Midbrain (tissue), 1 donor: ENCODE data around the gene SLC22A4.

Experiments
- DNase-seq: peaks from one replicate; lab custom pipeline; 2025; lab: John Stamatoyannopoulos, UW

SLC22A4 gene

DNA sequence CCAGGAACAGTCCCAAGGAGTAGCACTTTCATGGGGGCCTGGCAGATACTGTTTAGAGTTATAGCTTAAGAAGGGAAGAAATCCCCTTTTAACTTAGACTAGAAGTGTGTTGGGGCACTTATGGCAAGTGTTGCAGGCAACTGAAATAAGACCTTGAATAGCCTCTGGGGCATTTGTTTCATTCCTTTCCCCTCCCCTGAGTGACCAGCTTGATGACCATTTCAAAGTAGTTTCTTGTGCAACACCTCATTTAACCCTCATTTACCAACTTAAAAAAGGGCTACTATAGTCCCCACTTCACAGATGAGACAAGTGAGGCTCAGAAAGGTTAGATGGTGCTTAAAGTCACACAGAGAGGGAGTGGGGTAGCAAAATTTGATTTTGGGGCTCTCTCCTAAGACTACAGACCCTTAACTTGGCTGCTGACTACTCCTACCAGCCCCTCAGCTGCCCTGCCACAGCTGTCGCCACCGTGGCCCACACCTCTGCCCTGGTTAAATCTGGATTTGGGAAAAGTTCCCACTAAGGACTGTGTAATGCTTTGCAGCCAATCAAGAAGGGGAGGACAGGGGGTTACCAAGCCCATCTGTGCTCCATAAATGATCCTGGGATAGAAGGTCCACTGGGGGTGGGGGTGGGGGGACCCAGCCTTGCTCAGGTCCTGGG lies 31.2 kb upstream of the SLC22A4 start:
- no peak for DNase-seq

- DNase-seq, result no peak
These were observed 30.5 kb upstream of the SLC22A4 start for GRCh38 chr5:132263548-132264261.

GRCh38 chr5:132264546-132265335 lies 29.5 kb upstream of the SLC22A4 start:
- no peak for DNase-seq

GRCh38 chr5:132265336-132266030 lies 28.7 kb upstream of the SLC22A4 start:
- no peak for DNase-seq

- no peak for DNase-seq
These were observed 28.0 kb upstream of the SLC22A4 start for GRCh38 chr5:132266031-132266835.

- no peak for DNase-seq
These were observed 27.4 kb upstream of the SLC22A4 start for GRCh38 chr5:132266836-132267160.

DNA sequence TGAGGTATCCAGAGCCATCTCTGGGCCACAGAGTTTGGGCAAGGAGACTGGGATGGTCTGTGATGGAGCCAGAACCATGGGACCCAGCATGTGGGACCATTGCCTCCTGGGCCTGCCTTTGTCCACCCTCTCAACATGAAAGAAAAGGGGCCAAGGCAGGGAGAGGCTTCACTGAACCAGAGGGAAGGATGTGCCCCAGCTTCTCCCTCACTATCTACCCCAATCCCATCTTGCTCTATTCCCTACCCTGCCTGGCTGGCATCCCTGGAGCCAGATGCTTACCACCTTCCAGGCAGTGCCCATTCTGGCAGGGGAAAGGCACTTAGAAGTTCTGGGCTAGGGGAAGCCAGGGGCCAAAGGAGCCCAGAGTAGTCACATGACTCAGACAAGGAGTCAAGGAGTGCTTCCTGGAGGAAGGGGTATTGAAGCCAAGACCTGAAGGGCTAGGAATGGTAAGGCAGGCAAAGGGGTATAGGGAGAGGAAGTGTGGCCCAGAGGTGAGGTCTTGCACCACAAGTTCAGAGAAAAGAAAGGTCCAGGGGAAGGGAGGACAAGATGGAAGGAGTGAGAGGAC lies 26.9 kb upstream of the SLC22A4 start:
- DNase-seq, result no peak

- DNase-seq, result peak; percentile 47
These were observed 26.0 kb upstream of the SLC22A4 start for GRCh38 chr5:132267931-132268768.

DNA sequence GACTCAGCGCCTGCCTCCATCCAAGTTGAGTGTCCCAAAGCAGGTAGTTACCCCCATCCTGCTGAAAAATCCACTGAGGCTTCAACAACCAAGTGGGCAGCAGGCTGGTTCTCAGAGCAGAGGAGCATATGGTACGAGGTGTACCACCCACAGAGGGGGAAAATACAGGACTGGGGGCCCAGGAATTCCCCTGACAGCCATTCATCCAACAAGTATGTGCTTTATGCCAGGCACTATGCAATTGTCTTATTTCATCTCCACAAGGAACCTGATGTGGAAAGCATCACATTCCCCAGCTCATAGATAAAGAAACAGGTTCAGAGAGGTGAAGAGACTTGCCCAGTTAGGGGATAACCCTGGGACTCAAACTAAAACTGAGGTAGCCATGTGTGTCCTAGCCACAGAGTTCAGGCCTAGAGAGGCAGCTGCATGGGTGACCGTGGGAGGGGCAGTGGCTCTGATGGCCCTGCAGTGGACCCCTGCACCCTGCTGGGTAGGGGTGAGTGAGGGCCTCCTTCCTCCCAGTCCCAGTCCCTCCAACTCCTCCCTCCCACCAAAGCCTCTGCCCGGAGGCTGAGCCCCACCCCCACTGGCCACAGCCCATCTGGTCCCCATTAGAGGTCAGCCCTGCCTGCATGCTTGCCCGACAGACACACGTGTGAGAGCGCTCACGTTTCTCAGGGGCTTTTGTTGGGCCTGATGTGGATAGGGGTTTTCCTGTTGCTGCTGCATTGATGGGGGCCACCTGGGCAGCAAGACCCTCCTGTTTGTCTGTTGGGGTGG lies 25.2 kb upstream of the SLC22A4 start:
- DNase-seq, result no peak

GRCh38 chr5:132269635-132270334 lies 24.4 kb upstream of the SLC22A4 start:
- DNase-seq, result no peak

DNA sequence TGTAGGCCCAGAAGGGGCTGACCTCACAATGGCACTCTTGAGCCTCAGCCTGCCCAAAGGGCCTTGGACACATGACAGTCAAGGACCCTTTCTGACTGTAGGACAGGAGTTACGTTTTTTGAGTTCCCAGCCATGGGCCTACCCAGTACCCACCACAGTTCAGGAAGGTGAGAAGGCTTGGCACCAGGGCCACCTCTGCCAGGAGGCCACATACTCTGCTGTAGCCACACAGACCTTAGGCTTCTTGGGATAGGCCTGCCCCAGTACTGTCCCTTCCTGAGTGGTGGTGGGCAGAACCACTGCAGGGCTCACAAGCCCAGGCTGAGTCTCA lies 23.9 kb upstream of the SLC22A4 start:
- no peak for DNase-seq

- no peak for DNase-seq
These were observed 23.5 kb upstream of the SLC22A4 start for GRCh38 chr5:132270706-132271105.

DNA sequence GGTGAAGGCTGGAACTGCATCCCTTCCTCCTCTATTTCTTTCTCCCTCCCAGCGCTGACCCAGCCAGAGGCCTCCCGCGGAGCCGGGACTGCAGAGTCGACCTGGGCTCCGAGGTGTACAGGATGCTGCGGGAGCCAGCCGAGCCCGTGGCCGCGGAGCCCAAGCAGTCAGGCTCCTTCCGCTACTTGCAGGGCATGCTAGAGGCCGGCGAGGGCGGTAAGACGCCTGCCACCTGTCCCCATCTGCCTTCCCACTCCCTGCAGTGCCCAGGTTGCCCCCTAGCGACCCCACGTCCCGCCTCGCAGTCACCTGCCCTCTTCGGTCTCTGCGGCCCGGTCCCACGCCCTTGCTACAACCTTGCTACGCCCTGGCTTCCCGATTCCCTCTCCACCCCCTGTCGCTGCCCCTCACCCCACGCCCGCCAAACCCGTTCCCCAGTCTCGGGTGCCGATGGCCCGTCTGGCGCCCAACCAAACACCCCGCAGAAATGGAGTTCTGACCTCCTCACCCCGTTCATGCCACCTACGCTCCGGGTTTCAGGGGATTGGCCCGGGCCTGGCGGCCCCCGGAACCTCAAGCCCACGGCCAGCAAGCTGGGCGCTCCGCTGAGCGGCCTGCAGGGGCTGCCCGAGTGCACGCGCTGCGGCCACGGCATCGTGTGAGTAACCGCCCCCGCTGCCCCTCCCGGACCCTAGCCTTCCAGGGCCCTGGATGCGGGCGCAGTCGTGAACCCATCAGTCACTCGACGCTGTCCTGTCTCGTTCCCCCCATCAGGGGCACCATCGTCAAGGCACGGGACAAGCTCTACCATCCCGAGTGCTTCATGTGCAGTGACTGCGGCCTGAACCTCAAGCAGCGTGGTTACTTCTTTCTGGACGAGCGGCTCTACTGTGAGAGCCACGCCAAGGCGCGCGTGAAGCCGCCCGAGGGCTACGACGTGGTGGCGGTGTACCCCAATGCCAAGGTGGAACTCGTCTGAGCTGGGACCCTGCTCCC lies 22.6 kb upstream of the SLC22A4 start:
- DNase-seq, result no peak

- DNase-seq, result peak; percentile 15
These were observed 21.6 kb upstream of the SLC22A4 start for GRCh38 chr5:132272311-132273210.

GRCh38 chr5:132273631-132274030 lies 20.6 kb upstream of the SLC22A4 start:
- DNase-seq, result no peak

DNA sequence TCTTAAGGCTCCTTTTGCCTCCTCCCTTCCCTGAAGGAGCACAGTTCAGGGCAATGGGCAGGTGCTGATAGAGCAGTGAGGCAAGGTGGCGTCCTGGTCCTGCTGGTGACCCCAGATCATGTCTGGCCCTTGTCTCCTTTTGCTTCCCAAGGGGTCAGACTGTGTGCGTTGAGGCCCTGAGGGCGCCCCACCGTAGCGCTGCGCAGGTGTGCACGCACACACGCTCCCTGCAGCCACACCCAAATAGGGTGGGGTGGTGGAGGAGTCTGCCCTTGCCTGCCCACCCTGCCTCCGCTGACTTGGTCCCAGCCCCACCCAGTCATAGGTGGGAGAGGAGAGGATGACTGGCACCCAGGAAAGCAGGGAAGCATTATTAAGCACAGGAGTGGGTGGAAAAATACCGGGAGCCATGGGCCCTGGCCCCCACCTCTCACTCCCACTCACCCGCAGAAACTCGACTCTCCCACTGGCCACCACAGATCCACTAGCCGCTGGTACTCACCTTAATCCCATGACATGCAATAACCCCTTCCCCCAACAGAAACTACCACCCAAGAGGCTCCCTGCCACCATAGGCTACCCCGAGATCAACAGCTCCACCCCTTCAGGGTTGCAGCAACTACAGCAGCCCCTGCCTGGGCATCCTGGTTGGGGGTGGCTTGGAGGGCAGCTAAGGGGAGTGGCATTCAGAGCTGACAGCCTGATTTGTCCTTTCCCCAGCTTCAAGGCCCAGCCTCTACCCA lies 20.0 kb upstream of the SLC22A4 start:
- no peak for DNase-seq
